Measurements from ENCODE around the gene OR2B2. TPM values are rescaled to one million over a fixed set of nuclear protein-coding genes. Genes with fewer than 3 reads are reported as not detected.

The OR2B2 gene
- total RNA-seq, 1 experiment from 2014 or later = not detected

DNA sequence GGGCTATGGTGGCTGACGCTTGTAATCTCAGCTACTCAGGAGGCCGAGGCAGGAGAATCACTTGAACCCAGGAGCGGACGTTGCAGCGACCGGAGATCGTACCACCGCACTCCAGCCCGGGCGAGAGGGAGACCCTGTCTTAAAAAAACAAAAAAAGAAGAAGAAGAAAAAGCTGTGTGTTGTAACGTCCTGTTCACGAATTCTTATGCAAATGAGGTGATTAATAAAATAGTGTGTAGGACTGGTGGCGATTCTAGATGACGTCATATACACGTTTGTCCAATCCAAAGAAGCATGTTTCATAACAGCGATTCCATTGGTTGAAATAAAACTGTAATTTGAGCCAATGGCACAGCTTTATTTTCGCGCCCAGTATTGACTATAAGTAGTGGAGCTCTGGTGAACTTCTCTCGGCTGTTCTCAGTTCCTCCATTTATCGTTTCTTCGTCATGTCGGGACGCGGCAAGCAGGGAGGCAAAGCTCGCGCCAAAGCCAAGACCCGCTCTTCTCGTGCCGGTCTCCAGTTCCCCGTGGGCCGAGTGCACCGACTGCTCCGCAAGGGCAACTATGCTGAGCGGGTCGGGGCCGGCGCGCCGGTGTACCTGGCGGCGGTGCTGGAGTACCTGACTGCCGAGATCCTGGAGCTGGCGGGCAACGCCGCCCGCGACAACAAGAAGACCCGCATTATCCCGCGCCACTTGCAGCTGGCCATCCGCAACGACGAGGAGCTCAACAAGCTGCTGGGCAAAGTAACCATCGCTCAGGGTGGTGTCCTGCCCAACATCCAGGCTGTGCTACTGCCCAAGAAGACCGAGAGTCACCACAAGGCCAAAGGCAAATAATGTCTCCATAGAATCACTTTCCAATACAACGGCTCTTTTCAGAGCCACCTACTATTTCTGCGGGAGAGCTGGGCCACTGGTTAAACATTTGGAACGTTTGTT is 47.0 kb downstream of the OR2B2 start (continued):
- TF ChIP-seq, protein P1, sequence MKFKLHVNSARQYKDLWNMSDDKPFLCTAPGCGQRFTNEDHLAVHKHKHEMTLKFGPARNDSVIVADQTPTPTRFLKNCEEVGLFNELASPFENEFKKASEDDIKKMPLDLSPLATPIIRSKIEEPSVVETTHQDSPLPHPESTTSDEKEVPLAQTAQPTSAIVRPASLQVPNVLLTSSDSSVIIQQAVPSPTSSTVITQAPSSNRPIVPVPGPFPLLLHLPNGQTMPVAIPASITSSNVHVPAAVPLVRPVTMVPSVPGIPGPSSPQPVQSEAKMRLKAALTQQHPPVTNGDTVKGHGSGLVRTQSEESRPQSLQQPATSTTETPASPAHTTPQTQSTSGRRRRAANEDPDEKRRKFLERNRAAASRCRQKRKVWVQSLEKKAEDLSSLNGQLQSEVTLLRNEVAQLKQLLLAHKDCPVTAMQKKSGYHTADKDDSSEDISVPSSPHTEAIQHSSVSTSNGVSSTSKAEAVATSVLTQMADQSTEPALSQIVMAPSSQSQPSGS (CRISPR knock-in tag; IDR thresholded peaks at IDR 0.05; ENCODE audit: borderline replicate concordance, low read depth) = no peak
- TF ChIP-seq, protein P2, sequence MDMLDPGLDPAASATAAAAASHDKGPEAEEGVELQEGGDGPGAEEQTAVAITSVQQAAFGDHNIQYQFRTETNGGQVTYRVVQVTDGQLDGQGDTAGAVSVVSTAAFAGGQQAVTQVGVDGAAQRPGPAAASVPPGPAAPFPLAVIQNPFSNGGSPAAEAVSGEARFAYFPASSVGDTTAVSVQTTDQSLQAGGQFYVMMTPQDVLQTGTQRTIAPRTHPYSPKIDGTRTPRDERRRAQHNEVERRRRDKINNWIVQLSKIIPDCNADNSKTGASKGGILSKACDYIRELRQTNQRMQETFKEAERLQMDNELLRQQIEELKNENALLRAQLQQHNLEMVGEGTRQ (CRISPR knock-in tag; IDR thresholded peaks at IDR 0.05) = no peak
- TF ChIP-seq ZNF317 (CRISPR knock-in tag; IDR thresholded peaks at IDR 0.05; ENCODE audit: borderline replicate concordance, low read depth) (0 out of 2 replicates have a peak, but pooled peaks have one; percentile 46), ETV6 (CRISPR knock-in tag; IDR thresholded peaks at IDR 0.05) (no peak; the same call in 1 of the 2 replicates), JUN (CRISPR knock-in tag; IDR thresholded peaks at IDR 0.05) (peak; percentile 79; the same call in 1 of the 2 replicates), CBFB (CRISPR knock-in tag; IDR thresholded peaks at IDR 0.05; ENCODE audit: low read depth) (no peak), GRHL2 (CRISPR knock-in tag; IDR thresholded peaks at IDR 0.05; ENCODE audit: insufficient replicate concordance, severe bottlenecking) (no peak), ZNF416 (CRISPR knock-in tag; IDR thresholded peaks at IDR 0.05) (no peak), SP1 (CRISPR knock-in tag; conservative IDR thresholded peaks at IDR 0.05) (peak; percentile 51; the same call in 1 of the 2 replicates), NFATC4 (CRISPR knock-in tag; IDR thresholded peaks at IDR 0.05) (0 out of 2 replicates have a peak, but pooled peaks have one; percentile 38), FOXK1 (CRISPR knock-in tag; IDR thresholded peaks at IDR 0.05) (0 out of 2 replicates have a peak, but pooled peaks have one; percentile 37)
- TF ChIP-seq, protein P3, sequence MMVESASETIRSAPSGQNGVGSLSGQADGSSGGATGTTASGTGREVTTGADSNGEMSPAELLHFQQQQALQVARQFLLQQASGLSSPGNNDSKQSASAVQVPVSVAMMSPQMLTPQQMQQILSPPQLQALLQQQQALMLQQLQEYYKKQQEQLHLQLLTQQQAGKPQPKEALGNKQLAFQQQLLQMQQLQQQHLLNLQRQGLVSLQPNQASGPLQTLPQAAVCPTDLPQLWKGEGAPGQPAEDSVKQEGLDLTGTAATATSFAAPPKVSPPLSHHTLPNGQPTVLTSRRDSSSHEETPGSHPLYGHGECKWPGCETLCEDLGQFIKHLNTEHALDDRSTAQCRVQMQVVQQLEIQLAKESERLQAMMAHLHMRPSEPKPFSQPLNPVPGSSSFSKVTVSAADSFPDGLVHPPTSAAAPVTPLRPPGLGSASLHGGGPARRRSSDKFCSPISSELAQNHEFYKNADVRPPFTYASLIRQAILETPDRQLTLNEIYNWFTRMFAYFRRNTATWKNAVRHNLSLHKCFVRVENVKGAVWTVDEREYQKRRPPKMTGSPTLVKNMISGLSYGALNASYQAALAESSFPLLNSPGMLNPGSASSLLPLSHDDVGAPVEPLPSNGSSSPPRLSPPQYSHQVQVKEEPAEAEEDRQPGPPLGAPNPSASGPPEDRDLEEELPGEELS (CRISPR knock-in tag; IDR thresholded peaks at IDR 0.05) = 0 out of 2 replicates have a peak, but pooled peaks have one; percentile 45
- TF ChIP-seq, protein P4, sequence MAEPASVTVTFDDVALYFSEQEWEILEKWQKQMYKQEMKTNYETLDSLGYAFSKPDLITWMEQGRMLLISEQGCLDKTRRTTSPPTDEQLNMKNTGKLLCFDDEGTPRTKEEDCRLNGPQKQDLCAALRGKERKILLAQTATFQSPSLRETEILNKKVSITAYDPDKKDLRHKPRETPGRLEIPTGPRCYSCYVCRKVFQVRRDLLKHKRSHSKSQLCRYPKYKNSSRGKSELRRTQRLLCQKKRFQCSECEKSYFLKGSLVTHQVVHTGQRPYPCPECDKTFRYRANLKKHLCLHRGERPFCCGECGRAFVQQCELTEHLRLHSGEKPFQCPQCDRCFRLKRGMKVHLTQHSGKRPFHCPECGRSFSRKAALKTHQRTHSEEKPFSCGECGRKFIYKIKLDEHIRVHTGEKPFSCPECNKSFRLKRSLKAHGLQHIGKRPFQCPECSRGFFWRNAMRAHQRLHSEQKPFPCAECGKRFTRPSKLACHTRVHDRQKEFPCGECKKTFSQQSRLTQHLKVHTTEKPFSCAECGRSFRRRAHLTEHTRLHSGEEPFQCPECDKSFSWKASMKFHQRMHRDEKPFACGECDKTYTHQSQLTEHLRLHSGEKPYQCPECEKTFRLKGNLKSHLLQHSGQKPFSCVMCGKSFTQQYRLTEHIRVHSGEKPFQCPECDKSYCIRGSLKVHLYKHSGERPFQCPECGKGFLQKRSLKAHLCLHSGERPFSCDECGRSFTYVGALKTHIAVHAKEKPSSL (CRISPR knock-in tag; conservative IDR thresholded peaks at IDR 0.05) = no peak
- TF ChIP-seq, protein P5, sequence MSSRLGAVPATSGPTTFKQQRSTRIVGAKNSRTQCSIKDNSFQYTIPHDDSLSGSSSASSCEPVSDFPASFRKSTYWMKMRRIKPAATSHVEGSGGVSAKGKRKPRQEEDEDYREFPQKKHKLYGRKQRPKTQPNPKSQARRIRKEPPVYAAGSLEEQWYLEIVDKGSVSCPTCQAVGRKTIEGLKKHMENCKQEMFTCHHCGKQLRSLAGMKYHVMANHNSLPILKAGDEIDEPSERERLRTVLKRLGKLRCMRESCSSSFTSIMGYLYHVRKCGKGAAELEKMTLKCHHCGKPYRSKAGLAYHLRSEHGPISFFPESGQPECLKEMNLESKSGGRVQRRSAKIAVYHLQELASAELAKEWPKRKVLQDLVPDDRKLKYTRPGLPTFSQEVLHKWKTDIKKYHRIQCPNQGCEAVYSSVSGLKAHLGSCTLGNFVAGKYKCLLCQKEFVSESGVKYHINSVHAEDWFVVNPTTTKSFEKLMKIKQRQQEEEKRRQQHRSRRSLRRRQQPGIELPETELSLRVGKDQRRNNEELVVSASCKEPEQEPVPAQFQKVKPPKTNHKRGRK (CRISPR knock-in tag; IDR thresholded peaks at IDR 0.05; ENCODE audit: borderline replicate concordance) = no peak
- TF ChIP-seq, protein P6, sequence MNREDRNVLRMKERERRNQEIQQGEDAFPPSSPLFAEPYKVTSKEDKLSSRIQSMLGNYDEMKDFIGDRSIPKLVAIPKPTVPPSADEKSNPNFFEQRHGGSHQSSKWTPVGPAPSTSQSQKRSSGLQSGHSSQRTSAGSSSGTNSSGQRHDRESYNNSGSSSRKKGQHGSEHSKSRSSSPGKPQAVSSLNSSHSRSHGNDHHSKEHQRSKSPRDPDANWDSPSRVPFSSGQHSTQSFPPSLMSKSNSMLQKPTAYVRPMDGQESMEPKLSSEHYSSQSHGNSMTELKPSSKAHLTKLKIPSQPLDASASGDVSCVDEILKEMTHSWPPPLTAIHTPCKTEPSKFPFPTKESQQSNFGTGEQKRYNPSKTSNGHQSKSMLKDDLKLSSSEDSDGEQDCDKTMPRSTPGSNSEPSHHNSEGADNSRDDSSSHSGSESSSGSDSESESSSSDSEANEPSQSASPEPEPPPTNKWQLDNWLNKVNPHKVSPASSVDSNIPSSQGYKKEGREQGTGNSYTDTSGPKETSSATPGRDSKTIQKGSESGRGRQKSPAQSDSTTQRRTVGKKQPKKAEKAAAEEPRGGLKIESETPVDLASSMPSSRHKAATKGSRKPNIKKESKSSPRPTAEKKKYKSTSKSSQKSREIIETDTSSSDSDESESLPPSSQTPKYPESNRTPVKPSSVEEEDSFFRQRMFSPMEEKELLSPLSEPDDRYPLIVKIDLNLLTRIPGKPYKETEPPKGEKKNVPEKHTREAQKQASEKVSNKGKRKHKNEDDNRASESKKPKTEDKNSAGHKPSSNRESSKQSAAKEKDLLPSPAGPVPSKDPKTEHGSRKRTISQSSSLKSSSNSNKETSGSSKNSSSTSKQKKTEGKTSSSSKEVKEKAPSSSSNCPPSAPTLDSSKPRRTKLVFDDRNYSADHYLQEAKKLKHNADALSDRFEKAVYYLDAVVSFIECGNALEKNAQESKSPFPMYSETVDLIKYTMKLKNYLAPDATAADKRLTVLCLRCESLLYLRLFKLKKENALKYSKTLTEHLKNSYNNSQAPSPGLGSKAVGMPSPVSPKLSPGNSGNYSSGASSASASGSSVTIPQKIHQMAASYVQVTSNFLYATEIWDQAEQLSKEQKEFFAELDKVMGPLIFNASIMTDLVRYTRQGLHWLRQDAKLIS (CRISPR knock-in tag; IDR thresholded peaks at IDR 0.05; ENCODE audit: borderline replicate concordance) = no peak
- TF ChIP-seq, protein P7, sequence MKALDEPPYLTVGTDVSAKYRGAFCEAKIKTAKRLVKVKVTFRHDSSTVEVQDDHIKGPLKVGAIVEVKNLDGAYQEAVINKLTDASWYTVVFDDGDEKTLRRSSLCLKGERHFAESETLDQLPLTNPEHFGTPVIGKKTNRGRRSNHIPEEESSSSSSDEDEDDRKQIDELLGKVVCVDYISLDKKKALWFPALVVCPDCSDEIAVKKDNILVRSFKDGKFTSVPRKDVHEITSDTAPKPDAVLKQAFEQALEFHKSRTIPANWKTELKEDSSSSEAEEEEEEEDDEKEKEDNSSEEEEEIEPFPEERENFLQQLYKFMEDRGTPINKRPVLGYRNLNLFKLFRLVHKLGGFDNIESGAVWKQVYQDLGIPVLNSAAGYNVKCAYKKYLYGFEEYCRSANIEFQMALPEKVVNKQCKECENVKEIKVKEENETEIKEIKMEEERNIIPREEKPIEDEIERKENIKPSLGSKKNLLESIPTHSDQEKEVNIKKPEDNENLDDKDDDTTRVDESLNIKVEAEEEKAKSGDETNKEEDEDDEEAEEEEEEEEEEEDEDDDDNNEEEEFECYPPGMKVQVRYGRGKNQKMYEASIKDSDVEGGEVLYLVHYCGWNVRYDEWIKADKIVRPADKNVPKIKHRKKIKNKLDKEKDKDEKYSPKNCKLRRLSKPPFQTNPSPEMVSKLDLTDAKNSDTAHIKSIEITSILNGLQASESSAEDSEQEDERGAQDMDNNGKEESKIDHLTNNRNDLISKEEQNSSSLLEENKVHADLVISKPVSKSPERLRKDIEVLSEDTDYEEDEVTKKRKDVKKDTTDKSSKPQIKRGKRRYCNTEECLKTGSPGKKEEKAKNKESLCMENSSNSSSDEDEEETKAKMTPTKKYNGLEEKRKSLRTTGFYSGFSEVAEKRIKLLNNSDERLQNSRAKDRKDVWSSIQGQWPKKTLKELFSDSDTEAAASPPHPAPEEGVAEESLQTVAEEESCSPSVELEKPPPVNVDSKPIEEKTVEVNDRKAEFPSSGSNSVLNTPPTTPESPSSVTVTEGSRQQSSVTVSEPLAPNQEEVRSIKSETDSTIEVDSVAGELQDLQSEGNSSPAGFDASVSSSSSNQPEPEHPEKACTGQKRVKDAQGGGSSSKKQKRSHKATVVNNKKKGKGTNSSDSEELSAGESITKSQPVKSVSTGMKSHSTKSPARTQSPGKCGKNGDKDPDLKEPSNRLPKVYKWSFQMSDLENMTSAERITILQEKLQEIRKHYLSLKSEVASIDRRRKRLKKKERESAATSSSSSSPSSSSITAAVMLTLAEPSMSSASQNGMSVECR (CRISPR knock-in tag; IDR thresholded peaks at IDR 0.05; ENCODE audit: borderline replicate concordance) = peak; percentile 82; the same call in 1 of the 2 replicates
- TF ChIP-seq, protein P8, sequence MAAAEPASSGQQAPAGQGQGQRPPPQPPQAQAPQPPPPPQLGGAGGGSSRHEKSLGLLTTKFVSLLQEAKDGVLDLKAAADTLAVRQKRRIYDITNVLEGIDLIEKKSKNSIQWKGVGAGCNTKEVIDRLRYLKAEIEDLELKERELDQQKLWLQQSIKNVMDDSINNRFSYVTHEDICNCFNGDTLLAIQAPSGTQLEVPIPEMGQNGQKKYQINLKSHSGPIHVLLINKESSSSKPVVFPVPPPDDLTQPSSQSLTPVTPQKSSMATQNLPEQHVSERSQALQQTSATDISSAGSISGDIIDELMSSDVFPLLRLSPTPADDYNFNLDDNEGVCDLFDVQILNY (CRISPR knock-in tag; IDR thresholded peaks at IDR 0.05) = peak; percentile 83; the same call in 1 of the 2 replicates

Measured in WTC11 (cell line).